HepG2 (cell line): Measurements from ENCODE around the gene RTBDN. TPM values are rescaled to one million over a fixed set of nuclear protein-coding genes. Genes with fewer than 3 reads are reported as not detected.
A peak's percentile ranks its signal among the peaks of the same experiment; 100 is the strongest.

Experiments used
- FOXM1 ChIP-seq: sonication (generic); formaldehyde crosslinking; IDR thresholded peaks from 2 replicates; pipeline ENCODE4 v1.5.0; 2020; ENCODE audit warnings: missing genetic modification reagents
- GFI1 ChIP-seq: sonication (generic); formaldehyde crosslinking; IDR thresholded peaks from 2 replicates; pipeline ENCODE4 v1.5.0; 2020; ENCODE audit warnings: missing genetic modification reagents, mild to moderate bottlenecking, borderline replicate concordance
- HINFP ChIP-seq: sonication (generic); formaldehyde crosslinking; IDR thresholded peaks from 2 replicates; pipeline ENCODE4 v1.4.0; 2020; ENCODE audit warnings: low read depth, mild to moderate bottlenecking, missing genetic modification reagents
- MAFK ChIP-seq, 2 experiments: IDR thresholded peaks in 1 of 2; conservative IDR thresholded peaks in 1 of 2; 2 replicates each; pipeline ENCODE4 v1.6.1; 2011; ENCODE audit warnings: improper control_type of control experiment in 2 of 2, low read length in 2 of 2
- MYC ChIP-seq: sonication (generic); formaldehyde crosslinking; IDR thresholded peaks from 2 replicates; pipeline ENCODE4 v1.9.0; 2021; ENCODE audit warnings: missing genetic modification reagents, borderline replicate concordance
- PAXIP1 ChIP-seq: sonication (generic); formaldehyde crosslinking; conservative IDR thresholded peaks from 2 replicates; pipeline ENCODE4 v1.4.0; 2020; ENCODE audit warnings: mild to moderate bottlenecking, missing genetic modification reagents, moderate library complexity
- PRPF4 ChIP-seq: fragments of 200-400 bp; formaldehyde crosslinking; IDR thresholded peaks from 2 replicates; pipeline ENCODE4 v1.6.1; 2016; ENCODE audit warnings: low read length, low read depth; ENCODE audit not compliant: poor library complexity, severe bottlenecking
- SIX4 ChIP-seq: sonication (generic); formaldehyde crosslinking; IDR thresholded peaks from 2 replicates; pipeline ENCODE4 v1.4.0; 2020; ENCODE audit warnings: missing genetic modification reagents
- TFDP1 ChIP-seq: IDR thresholded peaks from 2 replicates; pipeline ENCODE4 v1.6.1; 2016; ENCODE audit warnings: missing compliant biosample characterization, missing genetic modification reagents, borderline replicate concordance
- YEATS4 ChIP-seq: sonication (generic); formaldehyde crosslinking; IDR thresholded peaks from 2 replicates; pipeline ENCODE4 v1.4.0; 2020; ENCODE audit warnings: missing genetic modification reagents, borderline replicate concordance
- ZBTB44 ChIP-seq: sonication (generic); formaldehyde crosslinking; IDR thresholded peaks from 2 replicates; pipeline ENCODE4 v1.4.0; 2020; ENCODE audit warnings: missing genetic modification reagents
- ZNF207 ChIP-seq: fragments of 450-650 bp; IDR thresholded peaks from 2 replicates; pipeline ENCODE4 v1.6.1; 2016; ENCODE audit warnings: antibody characterized with exemption, borderline replicate concordance
- ZNF431 ChIP-seq: sonication (generic); formaldehyde crosslinking; IDR thresholded peaks from 2 replicates; pipeline ENCODE4 v1.9.0; 2022; ENCODE audit warnings: missing genetic modification reagents, low read depth, mild to moderate bottlenecking, borderline replicate concordance
- ZNF44 ChIP-seq: sonication (generic); formaldehyde crosslinking; IDR thresholded peaks from 2 replicates; pipeline ENCODE4 v1.5.1; 2020; ENCODE audit warnings: mild to moderate bottlenecking, missing genetic modification reagents
- ZNF770 ChIP-seq: sonication (generic); formaldehyde crosslinking; IDR thresholded peaks from 2 replicates; pipeline ENCODE4 v1.5.0; 2020; ENCODE audit warnings: mild to moderate bottlenecking, missing genetic modification reagents
- ZNF775 ChIP-seq: sonication (generic); formaldehyde crosslinking; IDR thresholded peaks from 2 replicates; pipeline ENCODE4 v1.4.0; 2020; ENCODE audit warnings: missing genetic modification reagents, mild to moderate bottlenecking, moderate library complexity, borderline replicate concordance
- polyA plus RNA-seq, 8 experiments: library from polyadenylated mRNA; depleted of rRNA in 3 of 8; stranded (reverse) in 7 of 8; unstranded in 1 of 8; fragments of >200 nt; fragmentation: Illumina TruSeq in 4 of 8; extraction: Trizol in 4 of 8; gene quantifications; 2 replicates each; pipeline versions ENCODE4 v1.2.1 to v1.2.3, GENCODE V29; 2011 to 2016; ENCODE audit warnings: low read depth in 4 of 8, missing spikeins in 1 of 8, mixed read lengths in 1 of 8; ENCODE audit not compliant: insufficient read depth in 1 of 8
- total RNA-seq, 5 experiments: library from RNA; depleted of rRNA; stranded (reverse); fragments of >200 nt; fragmentation: Illumina TruSeq; extraction: Trizol; gene quantifications; 2 replicates each; pipeline ENCODE4 v1.2.3, GENCODE V29; 2016; ENCODE audit warnings: low read depth in 1 of 5
- TF ChIP-seq, protein P1 (sequence below): sonication (generic); formaldehyde crosslinking; IDR thresholded peaks from 2 replicates; pipeline ENCODE4 v1.5.0; 2020; ENCODE audit warnings: missing genetic modification reagents

Gene RTBDN
- total and polyA plus RNA-seq, 2 of the 13 experiments (the other 11 are each of a cell fraction or from before 2014, with no cell fraction given): 0.27 to 0.48 TPM

GRCh38 chr19:12791345-12792050 lies 42.9 kb downstream of the RTBDN start, which contains the start of gene JUNB (continued):
- TF ChIP-seq ZNF770 (0 out of 2 replicates have a peak, but pooled peaks have one; percentile 14), PAXIP1 (peak; percentile 74), GFI1 (CRISPR knock-in tag) (no peak), HINFP (CRISPR knock-in tag) (no peak; the same call in 1 of the 2 replicates), YEATS4 (peak; percentile 76), TFDP1 (peak; percentile 77; the same call in 1 of the 2 replicates), ZNF207 (no peak), PRPF4 (no peak), ZNF431 (peak; percentile 95), MYC (CRISPR knock-in tag) (peak; percentile 86; the same call in 1 of the 2 replicates), ZNF44 (CRISPR knock-in tag) (no peak), SIX4 (CRISPR knock-in tag) (peak; percentile 54; the same call in 1 of the 2 replicates), ZNF775 (CRISPR knock-in tag) (no peak), ZBTB44 (CRISPR knock-in tag) (peak; percentile 78; the same call in 1 of the 2 replicates), MAFK (conservative IDR thresholded peaks at IDR 0.05 in 1 of 2, IDR thresholded peaks at IDR 0.05 in 1 of 2; ENCODE audit: low read length in 2 of 2) (no peak), FOXM1 (no peak)
- TF ChIP-seq, protein P1, sequence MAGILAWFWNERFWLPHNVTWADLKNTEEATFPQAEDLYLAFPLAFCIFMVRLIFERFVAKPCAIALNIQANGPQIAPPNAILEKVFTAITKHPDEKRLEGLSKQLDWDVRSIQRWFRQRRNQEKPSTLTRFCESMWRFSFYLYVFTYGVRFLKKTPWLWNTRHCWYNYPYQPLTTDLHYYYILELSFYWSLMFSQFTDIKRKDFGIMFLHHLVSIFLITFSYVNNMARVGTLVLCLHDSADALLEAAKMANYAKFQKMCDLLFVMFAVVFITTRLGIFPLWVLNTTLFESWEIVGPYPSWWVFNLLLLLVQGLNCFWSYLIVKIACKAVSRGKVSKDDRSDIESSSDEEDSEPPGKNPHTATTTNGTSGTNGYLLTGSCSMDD (CRISPR knock-in tag): no peak
